Hippocampal formation (tissue), 2 donors: Measurements from ENCODE around the gene YY1.

Source experiments
- DNase-seq, 2 donors: peaks; one replicate each; lab custom pipeline; 2025; lab: John Stamatoyannopoulos, UW

YY1 gene

GRCh38 chr14:100313464-100314230 lies 74.7 kb downstream of the YY1 start:
- no peak for DNase-seq

DNA sequence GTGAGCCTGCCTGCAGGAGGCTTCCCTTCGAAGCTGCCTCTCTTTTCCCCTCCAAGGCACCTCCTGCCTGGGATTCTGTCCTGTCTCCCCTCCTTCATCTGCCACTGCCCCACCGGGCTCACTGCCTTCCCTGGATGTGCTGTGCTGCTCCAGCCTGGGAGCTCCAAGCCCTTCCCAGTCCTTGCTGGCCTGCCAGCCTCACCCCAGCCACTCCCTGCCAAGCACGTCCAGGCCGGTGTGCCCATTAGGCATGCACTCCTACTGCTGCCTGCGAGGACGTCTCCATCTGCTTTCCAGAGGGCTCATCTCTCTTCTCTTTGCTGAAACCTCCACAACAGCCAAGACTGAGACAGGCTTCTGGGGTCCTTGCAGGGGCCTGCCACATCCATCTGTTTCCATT lies 75.8 kb downstream of the YY1 start:
- no peak for DNase-seq

GRCh38 chr14:100317389-100317788 lies 78.4 kb downstream of the YY1 start:
- DNase-seq, result no peak

DNA sequence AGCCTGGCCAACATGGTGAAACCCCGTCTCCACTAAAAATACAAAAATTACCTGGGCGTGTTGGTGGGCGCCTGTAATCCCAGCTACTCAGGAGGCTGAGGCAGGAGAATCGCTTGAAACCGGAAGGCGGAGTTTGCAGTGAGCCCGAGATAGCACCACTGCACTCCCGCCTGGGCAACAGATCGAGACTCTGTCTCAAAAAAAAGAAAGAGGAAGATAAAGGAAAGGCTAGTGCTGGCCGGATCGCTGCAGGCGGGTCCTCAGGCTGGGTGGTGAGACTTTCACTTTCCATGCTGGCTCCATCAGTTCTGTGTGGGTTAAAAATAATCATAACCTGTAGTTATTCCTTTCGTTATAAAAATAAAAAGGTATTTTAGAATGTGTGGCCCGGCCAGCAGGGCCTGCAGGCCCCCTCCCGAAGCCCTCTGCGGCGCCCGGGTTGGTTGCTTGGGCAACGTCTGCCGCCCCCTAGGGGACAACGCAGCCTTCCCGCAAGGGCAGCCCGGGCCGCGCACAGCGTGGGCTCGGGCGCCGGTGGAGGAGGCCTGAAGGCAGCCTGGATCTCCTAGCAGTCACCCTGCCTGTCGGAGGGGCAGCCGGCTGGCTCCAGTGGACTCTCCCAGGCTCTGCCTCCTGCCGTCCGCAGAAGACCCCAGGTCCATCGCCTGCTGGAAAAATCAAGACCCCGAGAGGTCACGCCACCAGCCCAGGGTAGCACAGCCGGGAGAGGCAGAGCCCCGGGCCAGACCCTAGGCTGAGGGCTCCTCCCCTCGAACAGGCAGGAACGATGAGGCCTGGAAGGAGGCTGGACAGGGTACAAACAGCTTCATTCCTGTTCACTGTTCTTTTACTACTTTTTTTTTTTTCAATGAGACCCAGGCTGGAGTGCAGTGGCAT lies 79.2 kb downstream of the YY1 start:
- DNase-seq, result peak; percentile 20 to 54

DNA sequence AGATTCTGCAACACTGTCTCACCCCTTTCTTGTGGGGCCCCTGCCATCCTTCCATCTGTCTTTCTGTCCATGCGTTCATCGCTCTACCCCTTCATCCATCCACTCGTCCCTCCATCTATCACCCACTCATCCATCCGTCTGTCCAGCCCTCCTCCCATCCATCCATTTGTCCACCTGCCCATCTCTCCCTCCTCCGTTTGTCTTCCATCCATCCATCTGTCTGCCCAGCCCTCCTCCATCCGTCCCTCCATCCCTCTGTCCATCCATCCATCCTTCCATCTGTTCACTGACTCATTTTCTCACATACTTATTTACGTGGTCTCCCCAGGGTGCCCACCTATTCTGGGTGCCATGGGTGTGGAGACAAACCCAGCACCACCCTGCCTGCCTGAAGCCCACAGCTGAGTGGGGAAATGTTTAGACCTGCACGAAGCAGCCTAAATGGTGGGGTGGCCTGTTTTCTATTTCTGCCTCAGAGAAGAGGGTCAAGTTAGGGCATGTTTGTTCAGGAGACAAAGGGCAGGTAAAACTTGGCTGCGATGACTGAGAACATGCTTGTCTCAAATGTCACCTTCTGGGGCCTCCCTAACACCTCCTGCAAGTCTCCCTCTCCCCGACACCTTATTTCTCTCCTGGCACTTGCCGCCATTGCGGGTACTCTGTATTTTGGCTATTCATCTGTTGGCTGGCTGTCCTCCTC lies 81.4 kb downstream of the YY1 start:
- no peak for DNase-seq

DNA sequence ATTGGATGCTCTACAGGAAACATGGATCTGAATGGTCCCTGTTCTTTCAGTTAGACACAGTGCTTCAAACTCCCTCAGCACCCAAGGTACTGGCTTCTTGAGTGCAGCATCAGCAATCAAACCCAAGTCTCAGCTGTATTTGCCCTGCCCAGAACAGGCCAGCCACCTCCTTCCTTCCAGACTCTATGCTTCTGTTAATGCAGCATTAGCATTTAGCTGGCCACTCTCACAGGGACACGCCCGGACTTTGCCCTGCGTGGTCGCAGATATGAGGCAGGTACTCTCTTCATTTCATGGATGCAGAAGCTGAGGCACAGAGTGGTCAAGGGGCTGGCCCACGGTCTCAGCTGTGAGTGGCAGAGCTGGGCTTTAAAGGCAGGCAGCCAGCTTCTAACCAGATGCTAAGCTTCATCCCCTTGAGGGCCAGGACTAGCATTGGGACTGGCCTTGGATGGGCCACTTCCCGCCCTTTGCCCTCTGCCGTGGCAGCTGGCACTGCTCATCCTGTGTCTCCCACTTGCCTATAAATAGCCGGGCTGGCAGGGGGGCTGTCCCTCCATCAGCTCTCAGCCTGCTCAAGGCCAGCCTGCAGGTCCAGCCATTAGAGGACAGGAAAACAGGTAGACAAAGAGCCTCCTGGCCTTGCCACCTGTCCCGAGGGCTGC lies 82.7 kb downstream of the YY1 start:
- no peak for DNase-seq

GRCh38 chr14:100322138-100322957 lies 83.4 kb downstream of the YY1 start:
- DNase-seq, result no peak

DNA sequence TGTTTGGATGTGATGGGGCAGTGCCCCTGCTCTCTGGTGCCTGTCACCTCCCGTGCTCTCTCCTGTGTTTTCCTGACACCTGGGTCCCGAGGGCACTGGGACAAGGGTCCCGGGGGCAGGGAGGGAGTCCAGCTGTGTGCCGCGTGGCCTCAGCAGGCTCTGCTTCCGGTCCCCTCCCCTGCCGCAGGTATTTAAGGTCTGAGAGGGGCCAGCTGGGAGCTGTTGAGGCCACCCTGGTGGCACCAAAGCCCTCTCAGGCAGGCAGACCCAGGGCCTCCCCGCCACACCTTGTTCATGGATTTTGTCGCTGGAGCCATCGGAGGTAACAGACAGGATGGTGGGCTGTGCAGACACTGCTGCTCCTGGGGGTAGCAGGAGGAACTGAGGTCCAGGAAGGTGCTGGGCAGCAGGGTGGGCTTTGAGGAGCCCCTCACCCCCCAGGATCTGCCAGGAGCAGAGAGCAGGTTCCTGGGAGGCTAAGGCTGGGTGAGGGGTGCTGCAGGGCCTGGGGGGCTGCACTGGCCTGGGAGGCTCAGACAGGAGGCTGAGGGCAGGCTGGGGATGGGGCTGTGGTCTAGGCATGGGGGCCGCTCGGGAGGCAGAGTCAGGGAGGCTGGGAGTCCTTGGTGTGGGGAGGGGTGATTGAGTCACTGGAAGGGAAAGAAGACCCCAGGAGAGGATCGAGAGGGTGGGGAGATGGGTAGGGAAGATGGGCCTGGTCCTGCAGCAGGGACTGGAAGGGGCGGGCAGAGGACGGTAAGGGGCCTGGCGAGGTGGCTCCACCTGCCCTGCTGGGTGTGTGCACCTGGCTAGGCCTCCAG lies 84.4 kb downstream of the YY1 start, which contains the start of gene SLC25A47:
Gene SLC25A47, plus strand, starts transcription at position 219 of the 821 bp plus-strand sequence. Its CDS starts 76 bp downstream, at position 295.
- no peak for DNase-seq

DNA sequence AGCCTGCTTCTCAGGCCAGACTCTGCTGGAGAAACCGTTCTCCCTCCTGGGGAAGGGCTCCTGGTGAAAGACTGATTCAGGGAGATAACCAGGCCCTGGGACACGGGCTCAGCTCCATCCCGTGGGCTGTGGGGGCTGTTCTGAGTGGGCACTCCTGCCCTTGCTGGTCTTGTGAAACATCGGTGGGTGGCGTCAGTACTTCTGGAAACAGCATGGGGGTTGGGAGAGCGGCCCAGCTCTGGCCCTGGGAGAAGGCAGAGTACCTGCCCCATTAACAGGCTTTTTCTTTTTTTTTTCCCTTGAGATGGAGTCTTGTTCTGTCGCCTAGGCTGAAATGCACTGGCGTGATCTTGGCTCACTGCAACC lies 85.0 kb downstream of the YY1 start:
- no peak for DNase-seq

DNA sequence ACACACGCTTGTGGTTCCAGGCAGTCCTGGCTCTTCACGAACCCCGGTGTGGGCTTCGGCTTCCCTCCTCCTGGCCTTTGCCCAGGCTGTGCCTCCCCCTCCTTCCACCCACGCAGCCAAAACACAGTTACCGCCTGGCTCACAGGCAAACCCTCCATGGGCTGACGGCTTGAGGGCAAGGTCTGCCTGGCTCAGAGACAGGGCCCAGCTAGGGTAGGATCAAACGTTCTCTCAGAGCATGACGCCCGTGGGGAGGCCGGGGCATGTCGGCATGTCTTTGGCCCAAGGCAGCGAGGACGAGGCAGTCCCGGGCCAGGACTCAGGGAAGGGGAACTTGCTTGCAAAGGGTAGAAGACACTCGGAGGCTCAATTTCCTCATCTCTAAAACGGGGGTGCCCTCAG lies 86.3 kb downstream of the YY1 start:
- no peak for DNase-seq

- no peak for DNase-seq
These were observed 87.0 kb downstream of the YY1 start for GRCh38 chr14:100325958-100326357.

- DNase-seq, result no peak
These were observed 88.2 kb downstream of the YY1 start for GRCh38 chr14:100327128-100327527.

DNA sequence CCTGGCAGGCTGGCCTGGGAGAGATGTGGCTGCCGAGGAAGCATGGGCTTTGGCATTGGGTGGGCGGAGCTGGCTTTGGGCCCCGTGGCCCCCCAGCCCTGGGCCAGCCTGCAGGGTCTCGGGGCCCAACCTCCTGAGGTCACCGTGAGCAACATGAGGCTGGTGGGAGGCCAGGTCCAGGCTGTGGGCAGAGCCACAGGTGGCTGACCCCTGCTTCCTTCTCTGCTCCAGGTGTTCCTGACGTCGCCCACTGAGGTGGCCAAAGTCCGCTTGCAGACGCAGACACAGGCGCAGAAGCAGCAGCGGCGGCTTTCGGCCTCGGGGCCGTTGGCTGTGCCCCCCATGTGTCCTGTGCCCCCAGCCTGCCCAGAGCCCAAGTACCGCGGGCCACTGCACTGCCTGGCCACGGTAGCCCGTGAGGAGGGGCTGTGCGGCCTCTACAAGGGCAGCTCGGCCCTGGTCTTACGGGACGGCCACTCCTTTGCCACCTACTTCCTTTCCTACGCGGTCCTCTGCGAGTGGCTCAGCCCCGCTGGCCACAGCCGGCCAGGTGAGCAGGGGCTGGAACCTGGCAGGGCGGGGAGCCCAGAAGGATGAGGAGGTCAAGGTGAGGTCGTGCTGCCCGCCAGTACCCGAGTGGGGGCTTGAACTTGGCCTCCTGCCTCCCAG lies 89.7 kb downstream of the YY1 start:
- no peak for DNase-seq

DNA sequence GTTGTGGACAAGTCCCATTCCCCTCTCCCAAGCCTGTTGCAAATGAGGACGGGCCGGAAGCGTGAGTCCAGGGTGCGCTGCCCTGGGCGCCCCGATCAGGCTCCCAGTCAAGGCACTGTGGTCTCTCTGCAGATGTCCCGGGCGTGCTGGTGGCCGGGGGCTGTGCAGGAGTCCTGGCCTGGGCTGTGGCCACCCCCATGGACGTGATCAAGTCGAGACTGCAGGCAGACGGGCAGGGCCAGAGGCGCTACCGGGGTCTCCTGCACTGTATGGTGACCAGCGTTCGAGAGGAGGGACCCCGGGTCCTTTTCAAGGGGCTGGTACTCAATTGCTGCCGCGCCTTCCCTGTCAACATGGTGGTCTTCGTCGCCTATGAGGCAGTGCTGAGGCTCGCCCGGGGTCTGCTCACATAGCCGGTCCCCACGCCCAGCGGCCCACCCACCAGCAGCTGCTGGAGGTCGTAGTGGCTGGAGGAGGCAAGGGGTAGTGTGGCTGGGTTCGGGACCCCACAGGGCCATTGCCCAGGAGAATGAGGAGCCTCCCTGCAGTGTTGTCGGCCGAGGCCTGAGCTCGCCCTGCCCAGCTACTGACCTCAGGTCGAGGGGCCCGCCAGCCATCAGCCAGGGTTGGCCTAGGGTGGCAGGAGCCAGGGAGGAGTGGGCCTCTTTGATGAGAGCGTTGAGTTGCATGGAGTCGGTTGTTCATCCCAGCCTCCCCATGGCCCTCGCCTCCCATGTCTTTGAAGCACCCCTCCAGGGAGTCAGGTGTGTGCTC lies 90.5 kb downstream of the YY1 start:
- DNase-seq, result no peak

- no peak for DNase-seq
These were observed 91.0 kb downstream of the YY1 start for GRCh38 chr14:100330007-100330344.

DNA sequence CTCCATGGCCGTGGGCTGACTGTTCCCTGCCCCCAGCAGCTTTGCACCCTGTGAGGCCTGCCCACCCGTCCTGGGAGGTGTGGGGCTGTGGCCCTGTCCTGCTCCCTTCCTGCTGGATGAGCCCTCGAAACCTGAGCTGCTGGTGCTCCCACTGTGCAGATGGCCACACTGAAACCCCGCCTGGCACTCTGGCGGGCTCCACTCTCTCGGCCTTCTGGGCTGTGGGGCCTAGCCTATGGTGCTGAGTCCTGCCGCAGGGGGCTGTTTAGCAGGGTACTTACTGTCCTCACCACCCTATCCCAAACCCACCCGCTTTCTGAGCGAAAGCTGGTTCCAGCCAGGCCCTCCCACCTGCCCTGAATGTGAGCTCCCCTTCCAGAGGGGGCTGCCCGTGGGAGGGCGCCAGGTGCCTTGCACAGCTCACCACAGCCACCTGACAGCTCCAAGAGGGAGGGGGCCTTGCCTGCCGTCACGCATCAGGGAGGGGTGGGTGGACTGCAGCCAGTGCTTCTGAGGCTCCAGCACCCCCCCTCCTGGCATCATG lies 91.5 kb downstream of the YY1 start:
- no peak for DNase-seq

GRCh38 chr14:100332071-100332639 lies 93.2 kb downstream of the YY1 start:
- no peak for DNase-seq
